Ovary (tissue), 3 donors: ENCODE results near the gene ZNF841.

Source experiments
- EP300 ChIP-seq: sonication (generic); formaldehyde crosslinking; IDR thresholded peaks from one replicate; pipeline ENCODE4 v1.6.1; 2017; ENCODE audit warnings: antibody characterized with exemption
- POLR2A ChIP-seq: fragments of 450-650 bp; IDR thresholded peaks from one replicate; pipeline ENCODE4 v1.6.1; 2017; ENCODE audit warnings: antibody characterized with exemption, mild to moderate bottlenecking, moderate library complexity
- TF ChIP-seq, protein P1 (sequence below), 3 donors: fragments of 450-650 bp in 2 of 3; fragments of 200-600 bp in 1 of 3; IDR thresholded peaks; one replicate each; pipeline versions ENCODE4 v1.5.1 to v1.8.0; 2016 to 2022; ENCODE audit warnings: antibody characterized with exemption in 3 of 3, mild to moderate bottlenecking in 1 of 3
- donor health status: DM: no; HTN: no; CAD: no.

DNA sequence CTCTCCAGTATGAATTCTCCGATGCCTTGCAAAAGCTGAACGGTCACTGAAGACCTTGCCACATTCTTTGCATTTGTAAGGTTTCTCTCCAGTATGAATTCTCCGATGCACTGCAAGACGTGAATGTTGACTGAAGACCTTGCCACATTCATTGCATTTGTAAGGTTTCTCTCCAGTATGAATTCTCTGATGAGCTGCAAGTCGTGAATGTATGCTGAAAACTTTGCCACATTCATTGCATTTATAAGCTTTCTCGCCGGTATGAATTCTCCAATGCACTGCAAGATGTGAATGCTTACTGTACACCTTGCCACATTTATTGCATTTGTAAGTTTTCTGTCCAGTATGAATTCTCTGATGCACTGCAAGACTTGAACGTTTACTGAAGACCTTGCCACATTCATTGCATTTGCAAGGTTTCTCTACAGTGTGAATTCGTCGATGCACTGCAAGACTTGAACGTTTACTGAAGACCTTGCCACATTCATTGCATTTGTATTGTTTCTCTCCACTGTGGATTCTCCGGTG, 20.0 kb upstream of the ZNF841 start:
- TF ChIP-seq, protein P1, sequence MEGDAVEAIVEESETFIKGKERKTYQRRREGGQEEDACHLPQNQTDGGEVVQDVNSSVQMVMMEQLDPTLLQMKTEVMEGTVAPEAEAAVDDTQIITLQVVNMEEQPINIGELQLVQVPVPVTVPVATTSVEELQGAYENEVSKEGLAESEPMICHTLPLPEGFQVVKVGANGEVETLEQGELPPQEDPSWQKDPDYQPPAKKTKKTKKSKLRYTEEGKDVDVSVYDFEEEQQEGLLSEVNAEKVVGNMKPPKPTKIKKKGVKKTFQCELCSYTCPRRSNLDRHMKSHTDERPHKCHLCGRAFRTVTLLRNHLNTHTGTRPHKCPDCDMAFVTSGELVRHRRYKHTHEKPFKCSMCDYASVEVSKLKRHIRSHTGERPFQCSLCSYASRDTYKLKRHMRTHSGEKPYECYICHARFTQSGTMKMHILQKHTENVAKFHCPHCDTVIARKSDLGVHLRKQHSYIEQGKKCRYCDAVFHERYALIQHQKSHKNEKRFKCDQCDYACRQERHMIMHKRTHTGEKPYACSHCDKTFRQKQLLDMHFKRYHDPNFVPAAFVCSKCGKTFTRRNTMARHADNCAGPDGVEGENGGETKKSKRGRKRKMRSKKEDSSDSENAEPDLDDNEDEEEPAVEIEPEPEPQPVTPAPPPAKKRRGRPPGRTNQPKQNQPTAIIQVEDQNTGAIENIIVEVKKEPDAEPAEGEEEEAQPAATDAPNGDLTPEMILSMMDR (IDR thresholded peaks at IDR 0.05), result no peak
- TF ChIP-seq POLR2A (no peak), EP300 (no peak)
